Measurements from ENCODE around the gene GPR21.

The GPR21 gene

DNA sequence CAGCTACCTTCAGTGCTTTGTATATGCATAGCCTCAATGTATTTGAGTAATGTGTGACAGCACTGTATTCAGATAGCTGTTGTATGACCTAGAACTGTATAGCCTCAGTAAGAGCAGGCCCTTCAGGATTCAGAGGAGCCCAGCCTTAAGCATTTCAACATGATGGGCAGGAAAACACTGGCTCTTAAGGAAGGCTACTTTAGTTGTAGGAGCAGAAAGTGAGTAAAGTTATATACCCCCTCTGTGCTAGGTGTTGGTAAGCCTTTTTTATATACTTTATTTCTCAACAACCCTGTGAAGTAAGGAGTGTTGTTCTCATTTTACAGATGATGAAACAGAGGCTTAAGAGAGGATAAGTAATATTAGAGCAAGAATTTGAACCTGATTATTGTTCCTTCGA lies 1.5 kb upstream of the GPR21 start:
- peak overlapping the region; percentile 39 to 82 for H3K27ac ChIP-seq
- DNase-seq: no peak
- H3K4me3 ChIP-seq: no peak overlapping the region
- intact Hi-C loops (cut with DNase I; ENCODE audit: low total_unique reads): no loop called here
- TF ChIP-seq, protein P1, sequence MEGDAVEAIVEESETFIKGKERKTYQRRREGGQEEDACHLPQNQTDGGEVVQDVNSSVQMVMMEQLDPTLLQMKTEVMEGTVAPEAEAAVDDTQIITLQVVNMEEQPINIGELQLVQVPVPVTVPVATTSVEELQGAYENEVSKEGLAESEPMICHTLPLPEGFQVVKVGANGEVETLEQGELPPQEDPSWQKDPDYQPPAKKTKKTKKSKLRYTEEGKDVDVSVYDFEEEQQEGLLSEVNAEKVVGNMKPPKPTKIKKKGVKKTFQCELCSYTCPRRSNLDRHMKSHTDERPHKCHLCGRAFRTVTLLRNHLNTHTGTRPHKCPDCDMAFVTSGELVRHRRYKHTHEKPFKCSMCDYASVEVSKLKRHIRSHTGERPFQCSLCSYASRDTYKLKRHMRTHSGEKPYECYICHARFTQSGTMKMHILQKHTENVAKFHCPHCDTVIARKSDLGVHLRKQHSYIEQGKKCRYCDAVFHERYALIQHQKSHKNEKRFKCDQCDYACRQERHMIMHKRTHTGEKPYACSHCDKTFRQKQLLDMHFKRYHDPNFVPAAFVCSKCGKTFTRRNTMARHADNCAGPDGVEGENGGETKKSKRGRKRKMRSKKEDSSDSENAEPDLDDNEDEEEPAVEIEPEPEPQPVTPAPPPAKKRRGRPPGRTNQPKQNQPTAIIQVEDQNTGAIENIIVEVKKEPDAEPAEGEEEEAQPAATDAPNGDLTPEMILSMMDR (IDR thresholded peaks at IDR 0.05): no peak
- H3K9me3 ChIP-seq: no peaks in the 10 kb centered on the region
- H3K36me3 ChIP-seq: peaks cover 7 to 15% (median 10%) of the 10 kb centered on the region in 3 donors
- peaks cover 0 to 19% (median 4%) of the 10 kb centered on the region in 4 donors for H3K4me1 ChIP-seq
- H3K27me3 ChIP-seq: no peaks in the 10 kb centered on the region

- Histone ChIP-seq H3K36me3 (peaks cover 0 to 10% (median 8%) of the 10 kb centered on the region in 3 donors), H3K4me1 (peaks cover 0 to 38% (median 8%) of the 10 kb centered on the region in 4 donors), H3K9me3 (no peaks in the 10 kb centered on the region), H3K4me3 (peak overlapping the region; percentile 57 to 60), H3K27ac (peak overlapping the region; percentile 73 to 82), H3K27me3 (no peaks in the 10 kb centered on the region)
- no peak for DNase-seq
- TF ChIP-seq, protein P1 (IDR thresholded peaks at IDR 0.05): no peak
- intact Hi-C loops (cut with DNase I; ENCODE audit: low total_unique reads): no loop called here
Observed at GRCh38 chr9:123033864-123034601, 566 bp downstream of the GPR21 start.

DNA sequence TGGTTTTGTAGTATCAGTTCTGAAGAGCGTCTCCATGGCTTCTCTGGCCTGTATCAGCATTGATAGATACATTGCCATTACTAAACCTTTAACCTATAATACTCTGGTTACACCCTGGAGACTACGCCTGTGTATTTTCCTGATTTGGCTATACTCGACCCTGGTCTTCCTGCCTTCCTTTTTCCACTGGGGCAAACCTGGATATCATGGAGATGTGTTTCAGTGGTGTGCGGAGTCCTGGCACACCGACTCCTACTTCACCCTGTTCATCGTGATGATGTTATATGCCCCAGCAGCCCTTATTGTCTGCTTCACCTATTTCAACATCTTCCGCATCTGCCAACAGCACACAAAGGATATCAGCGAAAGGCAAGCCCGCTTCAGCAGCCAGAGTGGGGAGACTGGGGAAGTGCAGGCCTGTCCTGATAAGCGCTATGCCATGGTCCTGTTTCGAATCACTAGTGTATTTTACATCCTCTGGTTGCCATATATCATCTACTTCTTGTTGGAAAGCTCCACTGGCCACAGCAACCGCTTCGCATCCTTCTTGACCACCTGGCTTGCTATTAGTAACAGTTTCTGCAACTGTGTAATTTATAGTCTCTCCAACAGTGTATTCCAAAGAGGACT lies 1.5 kb downstream of the GPR21 start:
- Histone ChIP-seq H3K27ac (peak overlapping the region; percentile 73 to 82), H3K4me1 (peaks cover 0 to 48% (median 12%) of the 10 kb centered on the region in 4 donors), H3K9me3 (no peaks in the 10 kb centered on the region), H3K4me3 (peak overlapping the region; percentile 57 to 60), H3K36me3 (peaks cover 0 to 8% (median 1%) of the 10 kb centered on the region in 3 donors), H3K27me3 (no peaks in the 10 kb centered on the region)
- intact Hi-C loops (cut with DNase I; ENCODE audit: low total_unique reads): no loop called here
- TF ChIP-seq, protein P1 (IDR thresholded peaks at IDR 0.05): peak; percentile 15 to 26
- no peak for DNase-seq

DNA sequence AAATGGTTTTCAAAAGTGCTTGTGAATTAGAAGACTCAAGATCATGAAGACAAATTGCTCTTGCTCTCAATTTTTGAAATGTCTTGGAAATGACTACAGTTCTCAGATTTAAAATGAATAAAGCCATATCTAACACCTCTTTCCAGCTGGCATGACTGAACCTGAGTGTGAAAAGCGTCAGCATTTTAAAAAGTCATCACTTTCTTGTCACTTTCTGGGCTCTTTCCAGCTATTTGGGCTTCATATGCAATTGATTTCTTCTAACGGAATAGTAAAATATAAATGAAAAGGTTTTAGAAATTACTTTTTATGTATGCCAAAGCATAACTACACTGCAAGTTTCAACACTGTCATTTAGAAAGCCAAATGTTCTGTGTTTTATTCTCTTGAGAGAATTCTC lies 2.3 kb downstream of the GPR21 start:
- Histone ChIP-seq H3K36me3 (peaks cover 0 to 8% (median 0%) of the 10 kb centered on the region in 3 donors), H3K27me3 (no peaks in the 10 kb centered on the region), H3K4me1 (peaks cover 0 to 56% (median 16%) of the 10 kb centered on the region in 4 donors), H3K4me3 (peak overlapping the region; percentile 57 to 60), H3K9me3 (no peaks in the 10 kb centered on the region), H3K27ac (peak overlapping the region; percentile 73 to 82)
- TF ChIP-seq, protein P1 (IDR thresholded peaks at IDR 0.05): no peak
- DNase-seq: no peak
- intact Hi-C loops (cut with DNase I; ENCODE audit: low total_unique reads): no loop called here

GRCh38 chr9:123036893-123037545 lies 3.6 kb downstream of the GPR21 start:
- peaks cover 0 to 63% (median 19%) of the 10 kb centered on the region in 4 donors for H3K4me1 ChIP-seq
- H3K27ac ChIP-seq: peak overlapping the region; percentile 73 to 82
- no peaks in the 10 kb centered on the region for H3K27me3 ChIP-seq
- intact Hi-C loops (cut with DNase I; ENCODE audit: low total_unique reads): no loop called here
- TF ChIP-seq, protein P1 (IDR thresholded peaks at IDR 0.05): no peak
- H3K4me3 ChIP-seq: peak overlapping the region; percentile 57 to 60
- H3K9me3 ChIP-seq: no peaks in the 10 kb centered on the region
- H3K36me3 ChIP-seq: peaks cover 0 to 8% (median 0%) of the 10 kb centered on the region in 3 donors
- no peak for DNase-seq

All from tibial artery (tissue), 4 donors.